HCT116 (cell line): ENCODE results near the gene DERL2. TPM values are rescaled to one million over a fixed set of nuclear protein-coding genes. Genes with fewer than 3 reads are reported as not detected.

Experiments
- ATAC-seq: fragments of 200-7000 bp; cut with Tn5 transposase; 2 replicates; pipeline ENCODE4 v1.9.1; 2020; ENCODE audit warnings: mild to moderate bottlenecking, moderate library complexity
- BruUV-seq: library from RNA; stranded (reverse); fragments of 400-500 nt; replicated peaks from 2 replicates; lab custom pipeline; 2021; lab: Mats Ljungman, UMichigan
- CTCF ChIA-PET: fragments of 300-600 bp; sonication (Branson Sonifier 250); formaldehyde crosslinking; loops from one replicate; lab custom pipeline; 2021; ENCODE audit warnings: antibody characterized with exemption; lab: Charles Lee
- POLR2A ChIA-PET: fragments of 300-600, 350-600 bp; sonication (Branson Sonifier 250); formaldehyde crosslinking; loops from one replicate; lab custom pipeline; 2021; ENCODE audit warnings: antibody characterized with exemption; lab: Charles Lee
- RAD21 ChIA-PET, 2 experiments: fragments of 300-600 bp; sonication (Branson Sonifier 250); formaldehyde crosslinking; loops; one replicate each; lab custom pipeline; 2023; ENCODE audit warnings: low total read pairs in 2 of 2; ENCODE audit not compliant: uncharacterized antibody in 2 of 2, unreplicated experiment in 2 of 2, low non-redundant PET in 1 of 2; lab: Charles Lee
- DNase-seq: peaks from one replicate; pipeline ENCODE4 v3.0.0-alpha.2; 2010; ENCODE audit warnings: low read depth, low spot score
- H2AFZ ChIP-seq: fragments of 200-600 bp; shearing (Covaris generic), sonication (generic); 2 replicates; pipeline ENCODE4 v1.6.1; 2017; ENCODE audit warnings: low read depth, mixed run types, mixed read lengths, antibody characterized with exemption, low read length; ENCODE audit not compliant: poor library complexity, severe bottlenecking
- H3K27ac ChIP-seq: 2 replicates; pipeline ENCODE4 v1.5.1; 2012; ENCODE audit warnings: low read depth, low read length
- H3K27me3 ChIP-seq: fragments of 200-600 bp; sonication (generic); 2 replicates; pipeline ENCODE4 v1.6.1; 2016; ENCODE audit warnings: mixed run types, low read length, mixed read lengths; ENCODE audit not compliant: insufficient read depth
- H3K36me3 ChIP-seq, 2 experiments: fragments of 200-500 bp in 1 of 2; fragments of 200-600 bp in 1 of 2; sonication (Bioruptor generic) in 1 of 2; sonication (generic) in 1 of 2; 2 replicates each; pipeline versions ENCODE4 v1.5.1 to v1.6.1; 2014 to 2016; ENCODE audit warnings: low read length in 2 of 2, inconsistent platforms in 1 of 2, mixed read lengths in 1 of 2, mixed run types in 1 of 2; ENCODE audit not compliant: insufficient read depth in 2 of 2, control insufficient read depth in 1 of 2
- H3K4me1 ChIP-seq, 2 experiments: fragments of 200-600 bp in 1 of 2; sonication (generic) in 1 of 2; 2 replicates each; pipeline versions ENCODE4 v1.5.1 to v1.6.1; 2012 to 2017; ENCODE audit warnings: low read length in 2 of 2, inconsistent platforms in 1 of 2, mild to moderate bottlenecking in 1 of 2, mixed read lengths in 1 of 2, mixed run types in 1 of 2, moderate library complexity in 1 of 2; ENCODE audit not compliant: insufficient read depth in 2 of 2, control insufficient read depth in 1 of 2
- H3K4me2 ChIP-seq: fragments of 200-600 bp; sonication (generic); 2 replicates; pipeline ENCODE4 v1.6.1; 2017; ENCODE audit warnings: mixed run types, low read length, mixed read lengths
- H3K4me3 ChIP-seq, 2 experiments: fragments of 200-600 bp in 1 of 2; sonication (generic) in 1 of 2; replicated peaks in 1 of 2; 2 replicates each; pipeline ENCODE4 v1.5.1; 2011 to 2016; ENCODE audit warnings: low read length in 2 of 2, control low read depth in 1 of 2, low read depth in 1 of 2, mild to moderate bottlenecking in 1 of 2, mixed read lengths in 1 of 2, mixed run types in 1 of 2
- H3K79me2 ChIP-seq: fragments of 200-600 bp; sonication (generic); 2 replicates; pipeline ENCODE4 v1.6.1; 2017; ENCODE audit warnings: mild to moderate bottlenecking, mixed run types, low read length, moderate library complexity, mixed read lengths; ENCODE audit not compliant: insufficient read depth
- H3K9ac ChIP-seq: fragments of 200-600 bp; sonication (generic); 2 replicates; pipeline ENCODE4 v1.6.1; 2016; ENCODE audit warnings: low read length, mixed read lengths
- H3K9me2 ChIP-seq: fragments of 200-600 bp; sonication (generic), shearing (Covaris generic); 2 replicates; pipeline ENCODE4 v1.6.1; 2017; ENCODE audit warnings: mixed run types, mild to moderate bottlenecking, moderate library complexity; ENCODE audit not compliant: insufficient read depth
- H3K9me3 ChIP-seq, 2 experiments: fragments of 200-500 bp in 1 of 2; fragments of 200-600 bp in 1 of 2; sonication (Bioruptor generic) in 1 of 2; sonication (generic) in 1 of 2; 2 replicates each; pipeline ENCODE4 v1.6.1; 2014 to 2017; ENCODE audit warnings: low read length in 2 of 2, mixed read lengths in 2 of 2, inconsistent platforms in 1 of 2, low read depth in 1 of 2, mild to moderate bottlenecking in 1 of 2, mixed run types in 1 of 2, moderate library complexity in 1 of 2; ENCODE audit not compliant: control insufficient read depth in 1 of 2, insufficient read depth in 1 of 2
- H4K20me1 ChIP-seq: fragments of 200-600 bp; sonication (generic), shearing (Covaris generic); 2 replicates; pipeline ENCODE4 v1.6.1; 2017; ENCODE audit warnings: mixed run types, mild to moderate bottlenecking, moderate library complexity; ENCODE audit not compliant: insufficient read depth
- ATF3 ChIP-seq: IDR thresholded peaks from 2 replicates; pipeline ENCODE4 v1.6.1; 2012
- CTCF ChIP-seq, 3 experiments: fragments of 200-600 bp in 1 of 3; sonication (generic) in 1 of 3; IDR thresholded peaks in 2 of 3; conservative IDR thresholded peaks in 1 of 3; 2 replicates each; pipeline ENCODE4 v1.5.1; 2012 to 2017; ENCODE audit warnings: low read depth in 2 of 3, low read length in 2 of 3, antibody characterized with exemption in 1 of 3, borderline replicate concordance in 1 of 3, control low read depth in 1 of 3, mild to moderate bottlenecking in 1 of 3, mixed read lengths in 1 of 3, mixed run types in 1 of 3, moderate library complexity in 1 of 3; ENCODE audit not compliant: insufficient read depth in 1 of 3
- EZH2 ChIP-seq: fragments of 200-600 bp; sonication (generic); IDR thresholded peaks from 2 replicates; pipeline ENCODE4 v1.6.1; 2017; ENCODE audit warnings: antibody characterized with exemption, mixed run types
- FOSL1 ChIP-seq: IDR thresholded peaks from 2 replicates; pipeline ENCODE4 v1.6.1; 2012; ENCODE audit warnings: low read depth
- JUND ChIP-seq: IDR thresholded peaks from 2 replicates; pipeline ENCODE4 v1.6.1; 2012
- POLR2A ChIP-seq: IDR thresholded peaks from 2 replicates; pipeline ENCODE4 v1.7.0; 2011; ENCODE audit warnings: borderline replicate concordance; ENCODE audit not compliant: insufficient read depth, insufficient read length; ENCODE audit errors: extremely low read depth
- RAD21 ChIP-seq: IDR thresholded peaks from 2 replicates; pipeline ENCODE4 v1.6.1; 2012; ENCODE audit warnings: low read depth, mild to moderate bottlenecking
- SP1 ChIP-seq: IDR thresholded peaks from 2 replicates; pipeline ENCODE4 v1.6.1; 2012; ENCODE audit warnings: low read depth
- intact Hi-C: fragments of 100-400 bp; cut with micrococcal nuclease; formaldehyde crosslinking; loops from 2 replicates; pipeline ENCODE4 v1.10.0; 2022
- total RNA-seq: library from RNA; stranded (reverse); gene quantifications from one replicate; pipeline ENCODE4 v1.2.1, GENCODE V29; 2021; ENCODE audit not compliant: unreplicated experiment

Gene DERL2
- total RNA-seq, 1 experiment from 2014 or later, result 45.6 TPM

- no peaks in the 10 kb centered on the region for H3K9me3 ChIP-seq
- peaks cover 0 to 17% of the 10 kb centered on the region in 2 experiments; a peak in 2 of 4 replicates for H3K4me1 ChIP-seq
- intact Hi-C loops, result no loop called here
- CTCF ChIA-PET, result interaction anchor here (0.6 kb wide), 1 partner anchor 27 kb away, joined by 3 read pairs; the partner anchor contains the start of gene C1QBP
- peaks cover 0 to 5% of the 10 kb centered on the region in 2 experiments; a peak in 2 of 4 replicates for H3K36me3 ChIP-seq
- H3K4me3 ChIP-seq, result no peak overlapping the region
- RAD21 ChIA-PET, result no interaction called here
- no peak overlapping the region for H3K9ac ChIP-seq
- no peak overlapping the region for H2AFZ ChIP-seq
- peak overlapping the region; percentile 82; the same call in 1 of the 2 replicates for H3K4me2 ChIP-seq
- no peaks in the 10 kb centered on the region for H3K9me2 ChIP-seq
- DNase-seq (no peak), ATAC-seq (no peak)
- BruUV-seq, result no TSS peak
- H3K79me2 ChIP-seq, result peaks cover 68% of the 10 kb centered on the region
- POLR2A ChIA-PET, result no interaction called here
- H3K27me3 ChIP-seq, result no peaks in the 10 kb centered on the region
- H3K27ac ChIP-seq, result no peak overlapping the region
- H4K20me1 ChIP-seq, result peaks cover 11% of the 10 kb centered on the region; the same call in 1 of the 2 replicates
- TF ChIP-seq RAD21, result no peak
Measured at GRCh38 chr17:5466295-5466694, 19.7 kb downstream of the DERL2 start.

- ChIA-PET POLR2A (no interaction called here), RAD21 (no interaction called here)
- no peak for ATAC-seq
- no TSS peak for BruUV-seq
- TF ChIP-seq FOSL1, result no peak
- no peak for TF ChIP-seq EZH2
- TF ChIP-seq ATF3, result no peak
- no peak for TF ChIP-seq SP1
- no peak for TF ChIP-seq POLR2A
- TF ChIP-seq CTCF (IDR thresholded peaks at IDR 0.05 in 2 of 3, conservative IDR thresholded peaks at IDR 0.05 in 1 of 3; ENCODE audit: borderline replicate concordance in 1 of 3, insufficient read depth in 1 of 3, low read depth in 2 of 3, low read length in 2 of 3), result no peak
- TF ChIP-seq JUND, result no peak
- TF ChIP-seq, all 23 proteins: peak for 0
- H3K4me2 ChIP-seq, result no peak overlapping the region
- no peak overlapping the region for H2AFZ ChIP-seq
- no peak for DNase-seq
- peaks cover 4 to 5% of the 10 kb centered on the region in 2 experiments; a peak in 2 of 4 replicates for H3K36me3 ChIP-seq
- H3K9me2 ChIP-seq, result no peaks in the 10 kb centered on the region
- no peaks in the 10 kb centered on the region for H3K9me3 ChIP-seq
- H3K9ac ChIP-seq, result no peak overlapping the region
- H3K4me1 ChIP-seq, result peaks cover 0 to 17% of the 10 kb centered on the region in 2 experiments; a peak in 2 of 4 replicates
- CTCF ChIA-PET, result interaction anchor here (1.3 kb wide), 1 partner anchor 26 kb away, joined by 4 read pairs; the partner anchor contains the start of gene C1QBP
- H4K20me1 ChIP-seq, result peaks cover 11% of the 10 kb centered on the region; the same call in 1 of the 2 replicates
- intact Hi-C loops, result no loop called here
- no peak overlapping the region for H3K27ac ChIP-seq
- no peaks in the 10 kb centered on the region for H3K27me3 ChIP-seq
- H3K79me2 ChIP-seq, result peaks cover 73% of the 10 kb centered on the region
- no peak overlapping the region for H3K4me3 ChIP-seq
Measured at GRCh38 chr17:5464717-5465507, 21.1 kb downstream of the DERL2 start.
